GM12878 (cell line): Measurements from ENCODE around the gene ZNF692. TPM values are rescaled to one million over a fixed set of nuclear protein-coding genes. Genes with fewer than 3 reads are reported as not detected.

ENCODE experiments used
- CBX3 ChIP-seq: fragments of 200-600 bp; sonication (generic); IDR thresholded peaks from 2 replicates; pipeline ENCODE4 v1.6.1; 2016; ENCODE audit warnings: low read depth, borderline replicate concordance
- GABPA ChIP-seq: IDR thresholded peaks from 2 replicates; pipeline ENCODE4 v1.6.1; 2014; ENCODE audit warnings: antibody characterized with exemption, low read depth, mild to moderate bottlenecking, inconsistent platforms
- MTA2 ChIP-seq: fragments of 450-650 bp; IDR thresholded peaks from 2 replicates; pipeline ENCODE4 v1.6.1; 2016; ENCODE audit warnings: low read depth, mild to moderate bottlenecking, moderate library complexity
- MYC ChIP-seq: IDR thresholded peaks from 2 replicates; pipeline ENCODE4 v1.6.1; 2011; ENCODE audit warnings: mild to moderate bottlenecking, low read length, moderate library complexity, inconsistent platforms; ENCODE audit not compliant: insufficient read depth, insufficient replicate concordance, insufficient read length, severe bottlenecking
- NRF1 ChIP-seq: conservative IDR thresholded peaks from 2 replicates; pipeline ENCODE4 v1.6.1; 2011; ENCODE audit warnings: mild to moderate bottlenecking, low read depth, low read length, improper control_type of control experiment
- PRDM15 ChIP-seq: fragments of 450-650 bp; formaldehyde crosslinking; IDR thresholded peaks from 2 replicates; pipeline ENCODE4 v1.4.0; 2020; ENCODE audit warnings: mild to moderate bottlenecking, moderate library complexity
- SKIL ChIP-seq: fragments of 450-650 bp; IDR thresholded peaks from 2 replicates; pipeline ENCODE4 v1.6.1; 2017; ENCODE audit warnings: mild to moderate bottlenecking, low read depth, inconsistent platforms; ENCODE audit not compliant: poor library complexity, severe bottlenecking
- SMAD5 ChIP-seq: IDR thresholded peaks from 2 replicates; pipeline ENCODE4 v1.6.1; 2016; ENCODE audit warnings: antibody characterized with exemption, low read depth
- STAT3 ChIP-seq: IDR thresholded peaks from 2 replicates; pipeline ENCODE4 v1.6.1; 2011; ENCODE audit warnings: low read depth, low read length, improper control_type of control experiment
- ZNF384 ChIP-seq: IDR thresholded peaks from 2 replicates; pipeline ENCODE4 v1.6.1; 2012; ENCODE audit warnings: low read depth, mild to moderate bottlenecking, low read length, improper control_type of control experiment, borderline replicate concordance
- polyA plus RNA-seq, 11 experiments: library from polyadenylated mRNA; depleted of rRNA in 4 of 11; unstranded in 6 of 11; stranded (reverse) in 5 of 11; fragments of >200 nt; fragmentation: Nextera tagmentation in 4 of 11; fragmentation: Illumina TruSeq in 1 of 11; extraction: Ambion mirVana in 4 of 11; extraction: Trizol in 1 of 11; gene quantifications; 1 replicate in 1 of 11; 2 replicates in 10 of 11; pipeline versions ENCODE4 v1.2.1 to v1.2.3, GENCODE V29; 2011 to 2016; ENCODE audit warnings: inconsistent platforms in 2 of 11, missing spikeins in 2 of 11, low read depth in 1 of 11
- total RNA-seq, 4 experiments: library from RNA; depleted of rRNA in 3 of 4; stranded (reverse); fragments of >200 nt in 3 of 4; fragmentation: Illumina TruSeq in 1 of 4; extraction: Trizol in 1 of 4; gene quantifications; 2 replicates each; pipeline versions ENCODE4 v1.2.1 to v1.2.3, GENCODE V29; 2013 to 2021
- TF ChIP-seq, protein P1 (sequence below): fragments of 450-650 bp; IDR thresholded peaks from 2 replicates; pipeline ENCODE4 v1.6.1; 2016; ENCODE audit warnings: mild to moderate bottlenecking, moderate library complexity, borderline replicate concordance
- TF ChIP-seq, protein P2 (sequence below): IDR thresholded peaks from 2 replicates; pipeline ENCODE4 v1.6.1; 2011; ENCODE audit warnings: borderline replicate concordance, low read depth, mild to moderate bottlenecking, moderate library complexity, low read length; ENCODE audit not compliant: insufficient read depth, poor library complexity, severe bottlenecking
- TF ChIP-seq, protein P3 (sequence below), 3 experiments: IDR thresholded peaks in 2 of 3; conservative IDR thresholded peaks in 1 of 3; 2 replicates each; pipeline ENCODE4 v1.5.1; 2011; ENCODE audit warnings: low read depth in 3 of 3, low read length in 3 of 3, mild to moderate bottlenecking in 3 of 3, control low read depth in 2 of 3, moderate library complexity in 2 of 3, inconsistent platforms in 1 of 3, mixed read lengths in 1 of 3; ENCODE audit not compliant: control insufficient read depth in 2 of 3, insufficient read depth in 1 of 3; ENCODE audit errors: extremely low read depth in 1 of 3

ZNF692 gene
- total and polyA plus RNA-seq, 10 of the 15 experiments (the other 5 are each of a cell fraction or from before 2014, with no cell fraction given), result 5.3 to 76.6 (median 36.9) TPM

GRCh38 chr1:248842781-248843331 lies 16.0 kb downstream of the ZNF692 start (continued):
- TF ChIP-seq SKIL (no peak), STAT3 (no peak), MYC (no peak), CBX3 (no peak), MTA2 (0 out of 2 replicates have a peak, but pooled peaks have one; percentile 15), SMAD5 (no peak), PRDM15 (no peak), NRF1 (no peak), GABPA (no peak), ZNF384 (no peak)
- TF ChIP-seq, protein P1, sequence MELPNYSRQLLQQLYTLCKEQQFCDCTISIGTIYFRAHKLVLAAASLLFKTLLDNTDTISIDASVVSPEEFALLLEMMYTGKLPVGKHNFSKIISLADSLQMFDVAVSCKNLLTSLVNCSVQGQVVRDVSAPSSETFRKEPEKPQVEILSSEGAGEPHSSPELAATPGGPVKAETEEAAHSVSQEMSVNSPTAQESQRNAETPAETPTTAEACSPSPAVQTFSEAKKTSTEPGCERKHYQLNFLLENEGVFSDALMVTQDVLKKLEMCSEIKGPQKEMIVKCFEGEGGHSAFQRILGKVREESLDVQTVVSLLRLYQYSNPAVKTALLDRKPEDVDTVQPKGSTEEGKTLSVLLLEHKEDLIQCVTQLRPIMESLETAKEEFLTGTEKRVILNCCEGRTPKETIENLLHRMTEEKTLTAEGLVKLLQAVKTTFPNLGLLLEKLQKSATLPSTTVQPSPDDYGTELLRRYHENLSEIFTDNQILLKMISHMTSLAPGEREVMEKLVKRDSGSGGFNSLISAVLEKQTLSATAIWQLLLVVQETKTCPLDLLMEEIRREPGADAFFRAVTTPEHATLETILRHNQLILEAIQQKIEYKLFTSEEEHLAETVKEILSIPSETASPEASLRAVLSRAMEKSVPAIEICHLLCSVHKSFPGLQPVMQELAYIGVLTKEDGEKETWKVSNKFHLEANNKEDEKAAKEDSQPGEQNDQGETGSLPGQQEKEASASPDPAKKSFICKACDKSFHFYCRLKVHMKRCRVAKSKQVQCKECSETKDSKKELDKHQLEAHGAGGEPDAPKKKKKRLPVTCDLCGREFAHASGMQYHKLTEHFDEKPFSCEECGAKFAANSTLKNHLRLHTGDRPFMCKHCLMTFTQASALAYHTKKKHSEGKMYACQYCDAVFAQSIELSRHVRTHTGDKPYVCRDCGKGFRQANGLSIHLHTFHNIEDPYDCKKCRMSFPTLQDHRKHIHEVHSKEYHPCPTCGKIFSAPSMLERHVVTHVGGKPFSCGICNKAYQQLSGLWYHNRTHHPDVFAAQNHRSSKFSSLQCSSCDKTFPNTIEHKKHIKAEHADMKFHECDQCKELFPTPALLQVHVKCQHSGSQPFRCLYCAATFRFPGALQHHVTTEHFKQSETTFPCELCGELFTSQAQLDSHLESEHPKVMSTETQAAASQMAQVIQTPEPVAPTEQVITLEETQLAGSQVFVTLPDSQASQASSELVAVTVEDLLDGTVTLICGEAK, result peak; percentile 9; the same call in 1 of the 2 replicates
- TF ChIP-seq, protein P2, sequence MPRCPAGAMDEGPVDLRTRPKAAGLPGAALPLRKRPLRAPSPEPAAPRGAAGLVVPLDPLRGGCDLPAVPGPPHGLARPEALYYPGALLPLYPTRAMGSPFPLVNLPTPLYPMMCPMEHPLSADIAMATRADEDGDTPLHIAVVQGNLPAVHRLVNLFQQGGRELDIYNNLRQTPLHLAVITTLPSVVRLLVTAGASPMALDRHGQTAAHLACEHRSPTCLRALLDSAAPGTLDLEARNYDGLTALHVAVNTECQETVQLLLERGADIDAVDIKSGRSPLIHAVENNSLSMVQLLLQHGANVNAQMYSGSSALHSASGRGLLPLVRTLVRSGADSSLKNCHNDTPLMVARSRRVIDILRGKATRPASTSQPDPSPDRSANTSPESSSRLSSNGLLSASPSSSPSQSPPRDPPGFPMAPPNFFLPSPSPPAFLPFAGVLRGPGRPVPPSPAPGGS, result no peak
- TF ChIP-seq, protein P3, sequence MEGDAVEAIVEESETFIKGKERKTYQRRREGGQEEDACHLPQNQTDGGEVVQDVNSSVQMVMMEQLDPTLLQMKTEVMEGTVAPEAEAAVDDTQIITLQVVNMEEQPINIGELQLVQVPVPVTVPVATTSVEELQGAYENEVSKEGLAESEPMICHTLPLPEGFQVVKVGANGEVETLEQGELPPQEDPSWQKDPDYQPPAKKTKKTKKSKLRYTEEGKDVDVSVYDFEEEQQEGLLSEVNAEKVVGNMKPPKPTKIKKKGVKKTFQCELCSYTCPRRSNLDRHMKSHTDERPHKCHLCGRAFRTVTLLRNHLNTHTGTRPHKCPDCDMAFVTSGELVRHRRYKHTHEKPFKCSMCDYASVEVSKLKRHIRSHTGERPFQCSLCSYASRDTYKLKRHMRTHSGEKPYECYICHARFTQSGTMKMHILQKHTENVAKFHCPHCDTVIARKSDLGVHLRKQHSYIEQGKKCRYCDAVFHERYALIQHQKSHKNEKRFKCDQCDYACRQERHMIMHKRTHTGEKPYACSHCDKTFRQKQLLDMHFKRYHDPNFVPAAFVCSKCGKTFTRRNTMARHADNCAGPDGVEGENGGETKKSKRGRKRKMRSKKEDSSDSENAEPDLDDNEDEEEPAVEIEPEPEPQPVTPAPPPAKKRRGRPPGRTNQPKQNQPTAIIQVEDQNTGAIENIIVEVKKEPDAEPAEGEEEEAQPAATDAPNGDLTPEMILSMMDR (IDR thresholded peaks at IDR 0.05 in 2 of 3, conservative IDR thresholded peaks at IDR 0.05 in 1 of 3; ENCODE audit: control insufficient read depth in 2 of 3, extremely low read depth in 1 of 3, insufficient read depth in 1 of 3, low read depth in 3 of 3, low read length in 3 of 3), result no peak
